Chondrocyte (in vitro differentiated cells): ENCODE data around the gene SYNGR3. TPM values are rescaled to one million over a fixed set of nuclear protein-coding genes. Genes with fewer than 3 reads are reported as not detected.

ENCODE experiments used
- DNase-seq: peaks from one replicate; pipeline ENCODE4 v3.0.0; 2021; ENCODE audit warnings: mixed read lengths, low spot score
- H3K27ac Mint-ChIP-seq: one replicate; pipeline ENCODE4 v1.8.0; 2021; ENCODE audit warnings: mild to moderate bottlenecking, moderate library complexity, mixed read lengths; ENCODE audit not compliant: unreplicated experiment
- H3K27me3 Mint-ChIP-seq: 2 replicates; pipeline ENCODE4 v1.8.0; 2021; ENCODE audit warnings: low read depth, mixed read lengths
- H3K36me3 Mint-ChIP-seq: 2 replicates; pipeline ENCODE4 v1.8.0; 2021; ENCODE audit warnings: low read depth, mixed read lengths
- H3K4me1 Mint-ChIP-seq: 2 replicates; pipeline ENCODE4 v1.8.0; 2021; ENCODE audit warnings: low read depth, mild to moderate bottlenecking, mixed read lengths
- H3K4me3 Mint-ChIP-seq: one replicate; pipeline ENCODE4 v1.8.0; 2021; ENCODE audit warnings: mild to moderate bottlenecking, moderate library complexity, mixed read lengths; ENCODE audit not compliant: unreplicated experiment
- H3K9me3 Mint-ChIP-seq: 2 replicates; pipeline ENCODE4 v1.8.0; 2021; ENCODE audit warnings: low read depth, mixed read lengths
- total RNA-seq: library from RNA; stranded (reverse); gene quantifications from 3 replicates; pipeline ENCODE4 v1.2.1, GENCODE V29; 2021
- TF ChIP-seq, protein P1 (sequence below): fragments of 200-600 bp; sonication (generic); IDR thresholded peaks from 2 replicates; pipeline ENCODE4 v1.5.0; 2021; ENCODE audit warnings: antibody characterized with exemption, mild to moderate bottlenecking, moderate library complexity

SYNGR3 gene
- total RNA-seq, 1 donor from 2014 or later: 0.67 TPM

DNA sequence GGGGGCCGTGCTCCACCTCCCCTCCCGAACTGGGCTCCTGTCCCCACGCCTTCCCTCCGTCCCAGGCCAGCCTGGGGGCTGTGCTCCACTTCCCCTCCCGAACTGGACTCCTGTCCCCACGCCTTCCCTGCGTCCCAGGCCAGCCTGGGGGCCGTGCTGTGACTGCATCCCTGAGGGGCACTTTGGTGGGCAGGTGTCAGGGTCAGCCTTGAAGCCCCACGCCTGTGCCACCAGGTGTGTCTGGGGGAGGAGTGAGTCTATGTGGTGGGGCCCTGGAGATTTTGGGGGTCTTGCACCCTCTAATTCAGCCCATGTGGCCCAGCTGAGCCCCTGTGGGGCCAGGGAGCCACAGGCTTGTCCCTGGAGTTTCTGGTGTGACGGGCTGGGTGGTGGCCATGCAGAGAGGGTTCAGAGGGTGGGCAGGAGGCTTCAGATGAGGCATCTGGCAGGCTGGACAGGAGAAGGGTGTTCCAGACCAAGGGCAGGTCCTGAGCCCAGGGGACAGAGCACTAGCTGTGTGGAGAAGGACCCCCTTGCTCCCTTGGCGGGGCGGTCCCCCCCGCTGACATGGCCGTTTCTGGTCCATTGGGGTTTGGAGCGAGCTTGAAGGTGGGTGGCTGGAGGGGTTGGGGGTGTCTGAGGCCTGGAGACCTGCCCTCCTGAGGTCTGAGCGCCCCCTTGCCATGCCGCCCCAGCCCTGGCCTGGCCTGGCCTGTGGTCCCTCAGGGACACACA is 45.1 kb downstream of the SYNGR3 start:
- Mint-ChIP-seq H3K27me3 (no peaks in the 10 kb centered on the region), H3K4me1 (peaks cover 69% of the 10 kb centered on the region), H3K4me3 (peak overlapping the region; percentile 40), H3K9me3 (no peaks in the 10 kb centered on the region), H3K36me3 (peaks cover 3% of the 10 kb centered on the region), H3K27ac (peak overlapping the region; percentile 78)
- TF ChIP-seq, protein P1, sequence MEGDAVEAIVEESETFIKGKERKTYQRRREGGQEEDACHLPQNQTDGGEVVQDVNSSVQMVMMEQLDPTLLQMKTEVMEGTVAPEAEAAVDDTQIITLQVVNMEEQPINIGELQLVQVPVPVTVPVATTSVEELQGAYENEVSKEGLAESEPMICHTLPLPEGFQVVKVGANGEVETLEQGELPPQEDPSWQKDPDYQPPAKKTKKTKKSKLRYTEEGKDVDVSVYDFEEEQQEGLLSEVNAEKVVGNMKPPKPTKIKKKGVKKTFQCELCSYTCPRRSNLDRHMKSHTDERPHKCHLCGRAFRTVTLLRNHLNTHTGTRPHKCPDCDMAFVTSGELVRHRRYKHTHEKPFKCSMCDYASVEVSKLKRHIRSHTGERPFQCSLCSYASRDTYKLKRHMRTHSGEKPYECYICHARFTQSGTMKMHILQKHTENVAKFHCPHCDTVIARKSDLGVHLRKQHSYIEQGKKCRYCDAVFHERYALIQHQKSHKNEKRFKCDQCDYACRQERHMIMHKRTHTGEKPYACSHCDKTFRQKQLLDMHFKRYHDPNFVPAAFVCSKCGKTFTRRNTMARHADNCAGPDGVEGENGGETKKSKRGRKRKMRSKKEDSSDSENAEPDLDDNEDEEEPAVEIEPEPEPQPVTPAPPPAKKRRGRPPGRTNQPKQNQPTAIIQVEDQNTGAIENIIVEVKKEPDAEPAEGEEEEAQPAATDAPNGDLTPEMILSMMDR: no peak
- DNase-seq: no peak

DNA sequence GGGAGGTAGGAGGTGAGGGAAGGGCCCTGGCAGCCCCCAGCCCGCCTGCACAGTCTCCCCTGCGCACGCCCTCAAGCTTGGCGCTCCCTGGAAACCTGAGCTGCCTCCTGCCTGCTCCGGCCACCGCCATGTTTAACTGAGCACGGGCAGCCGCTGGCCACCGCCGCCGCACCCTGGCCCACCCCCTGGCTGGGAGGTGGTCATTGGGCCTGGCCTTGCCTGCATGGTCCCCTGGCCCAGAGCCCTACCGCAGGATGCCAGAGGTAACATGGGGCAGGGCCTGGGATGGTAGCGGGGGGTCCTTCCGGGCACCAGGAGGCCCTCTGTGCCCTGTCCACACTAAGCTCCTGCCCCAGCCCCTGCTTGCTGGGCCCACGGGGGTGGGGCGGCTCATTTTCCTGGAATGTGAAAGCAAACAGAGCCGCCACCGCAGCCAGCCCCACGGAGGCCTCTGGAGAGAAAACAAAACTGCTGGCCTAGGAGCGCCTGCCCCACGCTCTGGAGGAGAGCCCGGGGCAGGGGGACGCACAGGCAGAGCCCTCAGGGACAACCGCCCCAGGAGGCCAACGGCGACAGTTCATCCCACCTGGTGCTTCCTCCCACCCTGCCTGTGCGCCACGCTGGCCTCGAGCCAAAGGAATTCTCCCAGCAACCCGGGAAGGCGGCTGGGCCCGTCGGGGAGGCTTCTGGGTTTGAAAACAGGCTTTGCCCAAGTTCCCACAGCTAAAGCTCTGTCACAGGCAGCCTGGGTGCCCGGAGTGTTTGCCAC is 45.8 kb downstream of the SYNGR3 start:
- H3K9me3 Mint-ChIP-seq: no peaks in the 10 kb centered on the region
- H3K27me3 Mint-ChIP-seq: no peaks in the 10 kb centered on the region
- H3K36me3 Mint-ChIP-seq: peaks cover 3% of the 10 kb centered on the region
- H3K4me1 Mint-ChIP-seq: peaks cover 75% of the 10 kb centered on the region
- peak overlapping the region; percentile 83 for H3K27ac Mint-ChIP-seq
- peak; percentile 97 for DNase-seq
- TF ChIP-seq, protein P1: no peak
- no peak overlapping the region for H3K4me3 Mint-ChIP-seq

DNA sequence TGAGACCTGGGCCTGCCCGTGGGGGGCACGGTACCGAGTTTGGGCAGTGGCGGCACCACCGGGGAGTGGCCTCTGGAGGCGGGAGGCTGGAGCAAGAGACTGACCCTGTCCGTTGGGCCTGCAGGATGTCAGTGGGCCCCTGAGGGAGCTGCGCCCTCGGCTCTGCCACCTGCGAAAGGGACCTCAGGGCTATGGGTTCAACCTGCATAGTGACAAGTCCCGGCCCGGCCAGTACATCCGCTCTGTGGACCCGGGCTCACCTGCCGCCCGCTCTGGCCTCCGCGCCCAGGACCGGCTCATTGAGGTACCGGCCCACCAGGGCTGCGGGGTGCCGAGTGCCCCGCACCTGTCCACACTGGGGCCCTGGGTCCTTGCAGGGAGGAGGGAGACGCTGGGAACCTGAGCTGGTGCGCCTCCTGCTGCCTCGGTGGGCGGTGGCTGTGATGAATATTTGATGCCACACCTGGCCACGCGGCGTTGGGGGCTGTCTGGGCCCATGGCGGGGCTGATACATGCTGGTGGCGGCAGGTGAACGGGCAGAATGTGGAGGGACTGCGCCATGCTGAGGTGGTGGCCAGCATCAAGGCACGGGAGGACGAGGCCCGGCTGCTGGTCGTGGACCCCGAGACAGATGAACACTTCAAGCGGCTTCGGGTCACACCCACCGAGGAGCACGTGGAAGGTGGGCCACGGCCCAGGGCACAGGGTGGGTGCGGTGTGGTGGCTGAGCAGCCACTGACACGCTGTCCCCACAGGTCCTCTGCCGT is 46.6 kb downstream of the SYNGR3 start:
- DNase-seq: peak; percentile 89
- TF ChIP-seq, protein P1: no peak
- Mint-ChIP-seq H3K27me3 (no peaks in the 10 kb centered on the region), H3K4me1 (peaks cover 79% of the 10 kb centered on the region), H3K4me3 (no peak overlapping the region), H3K9me3 (no peaks in the 10 kb centered on the region), H3K36me3 (peaks cover 3% of the 10 kb centered on the region), H3K27ac (peak overlapping the region; percentile 83)

DNA sequence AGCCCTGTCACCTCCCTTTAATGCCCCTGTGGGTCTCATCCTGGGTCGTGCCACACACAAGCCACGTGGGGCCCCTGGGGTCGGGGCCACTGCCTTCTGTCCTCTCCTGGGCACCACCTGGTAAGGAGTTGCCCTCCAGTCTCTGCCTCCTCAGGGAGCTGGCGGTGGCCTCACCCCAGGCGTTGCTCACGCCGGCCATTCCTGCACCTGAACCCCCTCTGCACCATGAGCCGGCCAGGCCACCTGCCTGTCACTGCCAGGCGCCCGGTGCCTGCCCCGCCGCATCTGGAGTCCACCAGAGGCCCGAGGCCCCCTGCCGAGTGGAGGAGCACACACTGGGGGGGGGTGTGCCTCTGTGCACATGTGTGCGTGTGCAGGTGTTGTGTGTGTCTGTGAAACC is 47.3 kb downstream of the SYNGR3 start:
- peak; percentile 88 for DNase-seq
- H3K9me3 Mint-ChIP-seq: no peaks in the 10 kb centered on the region
- H3K4me3 Mint-ChIP-seq: no peak overlapping the region
- TF ChIP-seq, protein P1: no peak
- H3K27me3 Mint-ChIP-seq: no peaks in the 10 kb centered on the region
- peak overlapping the region; percentile 8 for H3K27ac Mint-ChIP-seq
- H3K4me1 Mint-ChIP-seq: peaks cover 82% of the 10 kb centered on the region
- H3K36me3 Mint-ChIP-seq: peaks cover 3% of the 10 kb centered on the region
